A673 (cell line): ENCODE measurements around the gene CYBA. TPM values are rescaled to one million over a fixed set of nuclear protein-coding genes. Genes with fewer than 3 reads are reported as not detected.

Experiments
- BruUV-seq: library from RNA; stranded (reverse); fragments of 400-500 nt; replicated peaks from 2 replicates; lab custom pipeline; 2021; lab: Mats Ljungman, UMichigan
- CTCF ChIA-PET: fragments of 300-600 bp; sonication (Branson Sonifier 250); formaldehyde crosslinking; loops from one replicate; lab custom pipeline; 2022; ENCODE audit warnings: antibody characterized with exemption; lab: Charles Lee
- POLR2A ChIA-PET: fragments of 300-600 bp; sonication (Branson Sonifier 250); formaldehyde crosslinking; loops from one replicate; lab custom pipeline; 2022; ENCODE audit warnings: antibody characterized with exemption; ENCODE audit not compliant: low non-redundant PET; lab: Charles Lee
- DNase-seq: peaks from one replicate; pipeline ENCODE4 v3.0.0-alpha.2; 2015; ENCODE audit warnings: low spot score
- H3K27ac ChIP-seq: fragments of 200-600 bp; sonication (generic); 2 replicates; pipeline ENCODE4 v1.5.1; 2016; ENCODE audit warnings: mixed run types, low read depth, mild to moderate bottlenecking, mixed read lengths, antibody characterized with exemption, low read length; ENCODE audit not compliant: poor library complexity, severe bottlenecking
- H3K27me3 ChIP-seq: fragments of 200-600 bp; sonication (generic); replicated peaks from 2 replicates; pipeline ENCODE4 v1.6.1; 2017; ENCODE audit warnings: mixed run types, low read depth, mild to moderate bottlenecking, mixed read lengths, antibody characterized with exemption, low read length; ENCODE audit not compliant: insufficient read depth, poor library complexity
- H3K36me3 ChIP-seq: fragments of 200-600 bp; sonication (generic); 2 replicates; pipeline ENCODE4 v1.6.1; 2016; ENCODE audit warnings: mixed run types, mild to moderate bottlenecking, mixed read lengths, antibody characterized with exemption, low read length; ENCODE audit not compliant: insufficient read depth, poor library complexity, severe bottlenecking
- H3K4me1 ChIP-seq: fragments of 200-600 bp; sonication (generic); 2 replicates; pipeline ENCODE4 v1.6.1; 2017; ENCODE audit warnings: mixed run types, mild to moderate bottlenecking, mixed read lengths, antibody characterized with exemption, low read length; ENCODE audit not compliant: insufficient read depth, poor library complexity, severe bottlenecking
- H3K4me3 ChIP-seq: fragments of 200-600 bp; sonication (generic); 2 replicates; pipeline ENCODE4 v1.5.1; 2016; ENCODE audit warnings: low read depth, mixed run types, mild to moderate bottlenecking, mixed read lengths, low read length; ENCODE audit not compliant: poor library complexity, severe bottlenecking
- H3K9me3 ChIP-seq: fragments of 200-600 bp; sonication (generic); 2 replicates; pipeline ENCODE4 v1.6.1; 2016; ENCODE audit warnings: mixed run types, low read depth, mild to moderate bottlenecking, mixed read lengths, antibody characterized with exemption, low read length; ENCODE audit not compliant: poor library complexity, severe bottlenecking
- EZH2 ChIP-seq: fragments of 200-600 bp; sonication (generic); IDR thresholded peaks from 2 replicates; pipeline ENCODE4 v1.6.1; 2017; ENCODE audit warnings: borderline replicate concordance, low read depth, mild to moderate bottlenecking, mixed read lengths, antibody characterized with exemption, low read length; ENCODE audit not compliant: poor library complexity, severe bottlenecking
- intact Hi-C: fragments of 100-400 bp; cut with micrococcal nuclease; formaldehyde crosslinking; loops from one replicate; pipeline ENCODE4 v1.10.0; 2022; ENCODE audit not compliant: unreplicated experiment
- total RNA-seq: library from RNA; stranded (reverse); gene quantifications from 2 replicates; pipeline ENCODE4 v1.2.3, GENCODE V29; 2021
- TF ChIP-seq, protein P1 (sequence below): fragments of 300-800, 200-600 bp; sonication (generic); conservative IDR thresholded peaks from 2 replicates; pipeline ENCODE4 v1.5.1; 2017; ENCODE audit warnings: low read depth, mild to moderate bottlenecking, antibody characterized with exemption, low read length, moderate library complexity, mixed read lengths

Gene CYBA
- total RNA-seq, 1 experiment from 2014 or later = 44.7 TPM

- Histone ChIP-seq H3K36me3 (peaks cover 57% of the 10 kb centered on the region), H3K4me3 (no peak overlapping the region), H3K27me3 (no peaks in the 10 kb centered on the region), H3K4me1 (no peaks in the 10 kb centered on the region), H3K27ac (no peak overlapping the region), H3K9me3 (no peaks in the 10 kb centered on the region)
- CTCF ChIA-PET = no interaction called here
- BruUV-seq = no TSS peak
- no peak for DNase-seq
- POLR2A ChIA-PET = no interaction called here
- TF ChIP-seq, protein P1, sequence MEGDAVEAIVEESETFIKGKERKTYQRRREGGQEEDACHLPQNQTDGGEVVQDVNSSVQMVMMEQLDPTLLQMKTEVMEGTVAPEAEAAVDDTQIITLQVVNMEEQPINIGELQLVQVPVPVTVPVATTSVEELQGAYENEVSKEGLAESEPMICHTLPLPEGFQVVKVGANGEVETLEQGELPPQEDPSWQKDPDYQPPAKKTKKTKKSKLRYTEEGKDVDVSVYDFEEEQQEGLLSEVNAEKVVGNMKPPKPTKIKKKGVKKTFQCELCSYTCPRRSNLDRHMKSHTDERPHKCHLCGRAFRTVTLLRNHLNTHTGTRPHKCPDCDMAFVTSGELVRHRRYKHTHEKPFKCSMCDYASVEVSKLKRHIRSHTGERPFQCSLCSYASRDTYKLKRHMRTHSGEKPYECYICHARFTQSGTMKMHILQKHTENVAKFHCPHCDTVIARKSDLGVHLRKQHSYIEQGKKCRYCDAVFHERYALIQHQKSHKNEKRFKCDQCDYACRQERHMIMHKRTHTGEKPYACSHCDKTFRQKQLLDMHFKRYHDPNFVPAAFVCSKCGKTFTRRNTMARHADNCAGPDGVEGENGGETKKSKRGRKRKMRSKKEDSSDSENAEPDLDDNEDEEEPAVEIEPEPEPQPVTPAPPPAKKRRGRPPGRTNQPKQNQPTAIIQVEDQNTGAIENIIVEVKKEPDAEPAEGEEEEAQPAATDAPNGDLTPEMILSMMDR = no peak
- no peak for TF ChIP-seq EZH2
- intact Hi-C loops = no loop called here
Observed at GRCh38 chr16:88657371-88657770, 6.5 kb upstream of the CYBA start.

DNA sequence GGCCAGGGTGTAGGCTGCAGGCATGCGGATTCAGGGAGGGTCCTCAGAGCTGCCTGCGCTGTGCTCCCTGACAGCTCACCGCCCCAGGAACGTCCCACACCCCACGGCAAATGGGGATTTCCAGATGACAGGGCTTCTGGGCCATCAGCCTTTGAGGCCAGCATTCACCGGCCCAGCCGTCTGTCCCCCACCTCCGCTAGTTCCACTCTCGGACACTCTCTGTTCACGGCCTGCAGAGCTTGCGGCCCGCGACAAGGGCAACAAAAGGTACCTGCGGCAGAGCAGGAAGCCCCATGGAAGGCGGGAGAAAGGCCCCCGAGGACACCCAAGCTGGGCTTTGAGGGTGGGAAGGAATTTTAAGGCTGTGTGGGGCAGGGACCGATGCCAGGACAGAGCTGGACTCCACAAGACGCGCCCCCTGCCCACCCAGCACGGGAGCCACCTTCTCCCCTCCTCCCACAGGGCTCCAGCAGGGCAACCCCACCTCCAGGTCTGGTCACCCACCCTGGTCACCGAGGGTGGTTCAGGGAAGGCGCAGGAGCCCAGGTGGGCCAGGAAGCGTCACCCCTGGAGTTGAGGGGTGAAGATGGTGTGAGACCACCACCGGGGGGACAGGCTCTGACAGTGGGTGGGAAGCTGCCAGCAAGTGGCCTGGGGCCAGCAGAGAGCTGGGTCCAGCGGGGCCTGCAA lies 5.6 kb upstream of the CYBA start:
- intact Hi-C loops = no loop called here
- no TSS peak for BruUV-seq
- H3K27me3 ChIP-seq = no peaks in the 10 kb centered on the region
- no peak for DNase-seq
- POLR2A ChIA-PET = no interaction called here
- peaks cover 4% of the 10 kb centered on the region for H3K4me1 ChIP-seq
- CTCF ChIA-PET = no interaction called here
- H3K9me3 ChIP-seq = no peaks in the 10 kb centered on the region
- peaks cover 57% of the 10 kb centered on the region for H3K36me3 ChIP-seq
- TF ChIP-seq, protein P1 = no peak
- TF ChIP-seq EZH2 = no peak
- H3K27ac ChIP-seq = no peak overlapping the region
- H3K4me3 ChIP-seq = no peak overlapping the region

DNA sequence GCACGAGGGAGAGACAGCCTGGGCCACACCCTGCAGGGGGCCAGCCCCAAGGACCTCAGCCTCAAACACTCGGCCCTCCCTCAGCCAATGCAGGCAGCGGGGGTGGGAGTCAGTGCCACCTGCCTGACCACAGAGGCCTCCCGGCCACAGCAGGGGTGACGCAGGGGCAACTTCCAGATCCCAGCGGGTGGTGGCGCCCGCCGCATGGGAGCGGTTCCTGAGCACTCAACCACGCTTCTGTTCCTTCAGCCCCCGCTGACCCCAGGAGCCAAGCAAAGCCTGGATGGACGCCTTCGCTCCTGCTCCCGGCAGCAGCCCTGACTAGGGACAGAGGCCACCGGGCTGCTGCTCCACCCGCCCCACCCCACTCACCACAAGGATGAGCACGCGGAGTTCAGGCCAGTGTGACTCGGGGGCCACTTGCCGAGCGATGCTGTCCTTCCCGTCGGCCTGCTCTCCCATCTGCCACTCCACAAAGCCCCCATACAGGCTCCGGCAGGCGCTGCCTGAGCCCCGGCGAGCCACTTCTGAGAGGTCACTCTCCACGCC lies 5.0 kb upstream of the CYBA start:
- peaks cover 57% of the 10 kb centered on the region for H3K36me3 ChIP-seq
- TF ChIP-seq, protein P1 = no peak
- TF ChIP-seq EZH2 = no peak
- no peak overlapping the region for H3K4me3 ChIP-seq
- no peak for DNase-seq
- ChIA-PET CTCF (no interaction called here), POLR2A (no interaction called here)
- no peaks in the 10 kb centered on the region for H3K27me3 ChIP-seq
- no TSS peak for BruUV-seq
- H3K9me3 ChIP-seq = no peaks in the 10 kb centered on the region
- intact Hi-C loops = no loop called here
- no peak overlapping the region for H3K27ac ChIP-seq
- H3K4me1 ChIP-seq = peaks cover 8% of the 10 kb centered on the region
